K562 (cell line): Measurements from ENCODE around the gene SLC8A1. TPM values are rescaled to one million over a fixed set of nuclear protein-coding genes. Genes with fewer than 3 reads are reported as not detected.

ENCODE experiments used
- ATAC-seq: fragments of 200-7000 bp; cut with Tn5 transposase; 3 replicates; pipeline ENCODE4 v1.9.1; 2020; ENCODE audit warnings: moderate library complexity
- BruUV-seq: library from RNA; stranded (reverse); fragments of 400-500 nt; replicated peaks from 2 replicates; lab custom pipeline; 2021; lab: Mats Ljungman, UMichigan
- CTCF ChIA-PET: fragments of 300-600 bp; formaldehyde crosslinking; extraction: SDS; loops from one replicate; lab custom pipeline; 2021; ENCODE audit warnings: low intra/inter-chr PET ratio; lab: Yijun Ruan, JAX
- POLR2A ChIA-PET: fragments of 300-600, 350-650 bp; sonication (Branson Sonifier 250); formaldehyde crosslinking; extraction: SDS; loops from one replicate; lab custom pipeline; 2021; ENCODE audit warnings: antibody characterized with exemption, inconsistent platforms; lab: Yijun Ruan, JAX
- DNase-seq, 4 experiments: peaks; one replicate each; pipeline versions ENCODE4 v3.0.0 to v3.0.0-alpha.2; 2011 to 2018; ENCODE audit warnings: low spot score in 3 of 4, mixed read lengths in 3 of 4; ENCODE audit errors: extremely low read depth in 1 of 4
- FAIRE-seq: peaks from 2 replicates; lab custom pipeline; 2011; peaks lifted over from hg19 to GRCh38; lab: Jason Lieb, UNC
- H2AFZ ChIP-seq: 2 replicates; pipeline ENCODE4 v1.6.0; 2011; ENCODE audit warnings: low read depth, low read length, control low read depth, inconsistent platforms
- H3K27ac ChIP-seq: fragments of 200-600 bp; 3 replicates; pipeline ENCODE4 v1.8.0; 2011; ENCODE audit warnings: low read depth, mild to moderate bottlenecking, control low read depth, inconsistent platforms, low read length, moderate library complexity, mixed read lengths; ENCODE audit errors: extremely low read depth
- H3K27me3 ChIP-seq, 2 experiments: fragments of 300-600 bp in 1 of 2; 2 replicates in 1 of 2; 3 replicates in 1 of 2; pipeline versions ENCODE4 v1.6.0 to v1.8.0; 2011; ENCODE audit warnings: inconsistent platforms in 2 of 2, low read length in 2 of 2, mild to moderate bottlenecking in 1 of 2, mixed read lengths in 1 of 2, moderate library complexity in 1 of 2; ENCODE audit not compliant: control insufficient read depth in 2 of 2, insufficient read depth in 2 of 2
- H3K36me3 ChIP-seq: fragments of 300-600 bp; 3 replicates; pipeline ENCODE4 v1.8.0; 2011; ENCODE audit warnings: mild to moderate bottlenecking, low read length, inconsistent platforms; ENCODE audit not compliant: control insufficient read depth, insufficient read depth
- H3K4me1 ChIP-seq, 2 experiments: fragments of 200-600 bp in 1 of 2; replicated peaks in 1 of 2; 2 replicates in 1 of 2; 3 replicates in 1 of 2; pipeline versions ENCODE4 v1.5.1 to v1.8.0; 2011; ENCODE audit warnings: inconsistent platforms in 2 of 2, low read length in 2 of 2, mild to moderate bottlenecking in 1 of 2, mixed read lengths in 1 of 2, moderate library complexity in 1 of 2; ENCODE audit not compliant: control insufficient read depth in 2 of 2, insufficient read depth in 2 of 2
- H3K4me2 ChIP-seq: 2 replicates; pipeline ENCODE4 v1.6.1; 2011; ENCODE audit warnings: low read length, control low read depth, inconsistent platforms, mixed read lengths; ENCODE audit not compliant: insufficient read depth
- H3K4me3 ChIP-seq: fragments of 200-600 bp; sonication (generic), shearing (Covaris generic); 2 replicates; pipeline ENCODE4 v1.5.1; 2016; ENCODE audit warnings: control low read depth, inconsistent platforms
- H3K79me2 ChIP-seq: fragments of 200-600 bp; 3 replicates; pipeline ENCODE4 v1.8.0; 2011; ENCODE audit warnings: low read length, inconsistent platforms; ENCODE audit not compliant: control insufficient read depth, insufficient read depth
- H3K9ac ChIP-seq, 2 experiments: 2 replicates each; pipeline versions ENCODE4 v1.6.0 to v1.6.1; 2011; ENCODE audit warnings: low read depth in 2 of 2, low read length in 2 of 2, control low read depth in 1 of 2, inconsistent platforms in 1 of 2, mild to moderate bottlenecking in 1 of 2, mixed read lengths in 1 of 2; ENCODE audit not compliant: insufficient read depth in 1 of 2
- H3K9me1 ChIP-seq: one replicate; pipeline ENCODE4 v1.6.0; 2011; ENCODE audit warnings: inconsistent platforms, mild to moderate bottlenecking, low read length, moderate library complexity; ENCODE audit not compliant: control insufficient read depth, insufficient read depth
- H3K9me3 ChIP-seq: replicated peaks from 2 replicates; pipeline ENCODE4 v1.5.1; 2011; ENCODE audit warnings: low read depth, low read length, inconsistent platforms; ENCODE audit not compliant: control insufficient read depth, insufficient read depth
- H4K20me1 ChIP-seq: replicated peaks from 2 replicates; pipeline ENCODE4 v1.6.1; 2011; ENCODE audit warnings: low read length, inconsistent platforms, mixed read lengths; ENCODE audit not compliant: control insufficient read depth, insufficient read depth
- EZH2 ChIP-seq: IDR thresholded peaks from 2 replicates; pipeline ENCODE4 v1.6.1; 2012; ENCODE audit warnings: low read depth, mild to moderate bottlenecking, inconsistent platforms, low read length, borderline replicate concordance
- NCOA1 ChIP-seq: fragments of 450-650 bp; IDR thresholded peaks from 2 replicates; pipeline ENCODE4 v1.6.1; 2016; ENCODE audit warnings: low read depth
- POLR2AphosphoS2 ChIP-seq: IDR thresholded peaks from 2 replicates; pipeline ENCODE4 v1.6.1; 2012; ENCODE audit warnings: low read length, improper control_type of control experiment
- XRCC3 ChIP-seq: fragments of 450-650 bp; IDR thresholded peaks from 2 replicates; pipeline ENCODE4 v1.6.1; 2017; ENCODE audit warnings: mild to moderate bottlenecking, moderate library complexity
- WGBS: fragments of 100-300 bp; shearing (Covaris generic); methylation state at CpG from one replicate; pipeline ENCODE4 v1.1.6; 2016; ENCODE audit warnings: low coverage, mixed read lengths; ENCODE audit not compliant: insufficient coverage; ENCODE audit errors: missing lambda C conversion rate; 5-methylcytosine and 5-hydroxymethylcytosine counted together
- in situ Hi-C: fragments of 300-500 bp; cut with MboI; formaldehyde crosslinking; loops from 4 replicates; pipeline ENCODE4 v1.15.0; 2018; ENCODE audit warnings: inconsistent platforms, mixed read lengths
- intact Hi-C: fragments of 100-400 bp; cut with micrococcal nuclease; formaldehyde crosslinking; loops from 2 replicates; pipeline ENCODE4 v1.14.2; 2022
- polyA plus RNA-seq, 8 experiments: library from polyadenylated mRNA; depleted of rRNA in 4 of 8; stranded (reverse) in 5 of 8; unstranded in 3 of 8; fragments of >200 nt; fragmentation: Nextera tagmentation in 2 of 8; fragmentation: Illumina TruSeq in 1 of 8; extraction: Ambion mirVana in 2 of 8; extraction: Trizol in 1 of 8; gene quantifications; 2 replicates each; pipeline versions ENCODE4 v1.2.1 to v1.2.3, GENCODE V29; 2011 to 2014; ENCODE audit warnings: inconsistent platforms in 1 of 8, missing spikeins in 1 of 8
- total RNA-seq, 7 experiments: library from RNA; depleted of rRNA in 6 of 7; stranded (reverse); fragments of >200 nt in 6 of 7; fragmentation: Illumina TruSeq in 2 of 7; extraction: Trizol in 2 of 7; gene quantifications; 2 replicates each; pipeline versions ENCODE4 v1.2.1 to v1.2.3, GENCODE V29; 2011 to 2021; ENCODE audit warnings: low replicate concordance in 1 of 7
- TF ChIP-seq, protein P1 (sequence below): sonication (generic); formaldehyde crosslinking; IDR thresholded peaks from 2 replicates; pipeline ENCODE4 v1.8.0; 2022; ENCODE audit warnings: mild to moderate bottlenecking, missing genetic modification reagents
- TF ChIP-seq, protein P2 (sequence below): fragments of 450-650 bp; conservative IDR thresholded peaks from 2 replicates; pipeline ENCODE4 v1.6.1; 2016; ENCODE audit warnings: missing genetic modification characterization, low read depth, mild to moderate bottlenecking, missing compliant biosample characterization, moderate library complexity
- TF ChIP-seq, protein P3 (sequence below): IDR thresholded peaks from 2 replicates; pipeline ENCODE4 v1.6.1; 2012; ENCODE audit warnings: low read depth, low read length, improper control_type of control experiment, borderline replicate concordance
- TF ChIP-seq, protein P4 (sequence below): fragments of 250-450 bp; sonication (Bioruptor Pico); IDR thresholded peaks from 2 replicates; pipeline ENCODE4 v1.5.0; 2021; ENCODE audit warnings: mild to moderate bottlenecking, moderate library complexity
- TF ChIP-seq, protein P5 (sequence below): sonication (generic); formaldehyde crosslinking; IDR thresholded peaks from 2 replicates; pipeline ENCODE4 v1.5.0; 2020; ENCODE audit warnings: missing genetic modification reagents

SLC8A1 gene
- total and polyA plus RNA-seq, 9 of the 15 experiments (the other 6 are each of a cell fraction or from before 2014, with no cell fraction given), result not detected

DNA sequence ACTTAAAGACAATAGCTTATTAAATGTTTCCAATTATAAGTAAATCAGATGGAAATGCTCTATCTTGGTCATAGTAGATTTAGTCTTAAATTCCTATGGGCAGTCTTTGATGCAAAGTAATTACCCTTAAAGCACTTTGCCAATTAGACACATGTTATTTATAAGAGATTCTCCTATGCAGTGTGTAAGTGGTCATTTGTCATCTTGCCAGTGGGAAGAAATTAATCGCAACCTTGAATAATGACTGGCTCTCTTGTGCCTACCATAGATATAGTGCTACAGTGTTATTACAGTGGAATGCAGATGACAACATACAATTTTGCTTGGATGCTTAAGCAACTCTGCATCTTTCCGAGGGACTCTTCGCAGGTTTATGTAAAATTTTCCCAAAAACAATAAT lies 361.8 kb downstream of the SLC8A1 start:
- intact Hi-C loops (no loop called here), in situ Hi-C loops (no loop called here)
- POLR2A ChIA-PET, result no interaction called here
- Histone ChIP-seq H3K4me2 (no peak overlapping the region), H3K79me2 (no peaks in the 10 kb centered on the region), H3K36me3 (no peaks in the 10 kb centered on the region), H4K20me1 (no peaks in the 10 kb centered on the region), H3K27ac (no peak overlapping the region), H3K4me1 (no peaks in the 10 kb centered on the region), H3K9me1 (no peaks in the 10 kb centered on the region), H3K9me3 (no peaks in the 10 kb centered on the region), H2AFZ (no peak overlapping the region), H3K9ac (no peak overlapping the region), H3K27me3 (no peaks in the 10 kb centered on the region), H3K4me3 (no peak overlapping the region)
- ATAC-seq (no peak), FAIRE-seq (no peak), DNase-seq (no peak)
- CTCF ChIA-PET, result no interaction called here
- 0% methylated on average over 3 of the region's 3 CpGs for WGBS
- no TSS peak for BruUV-seq
- TF ChIP-seq NCOA1 (no peak), EZH2 (no peak), POLR2AphosphoS2 (no peak), XRCC3 (no peak)
- TF ChIP-seq, protein P1, sequence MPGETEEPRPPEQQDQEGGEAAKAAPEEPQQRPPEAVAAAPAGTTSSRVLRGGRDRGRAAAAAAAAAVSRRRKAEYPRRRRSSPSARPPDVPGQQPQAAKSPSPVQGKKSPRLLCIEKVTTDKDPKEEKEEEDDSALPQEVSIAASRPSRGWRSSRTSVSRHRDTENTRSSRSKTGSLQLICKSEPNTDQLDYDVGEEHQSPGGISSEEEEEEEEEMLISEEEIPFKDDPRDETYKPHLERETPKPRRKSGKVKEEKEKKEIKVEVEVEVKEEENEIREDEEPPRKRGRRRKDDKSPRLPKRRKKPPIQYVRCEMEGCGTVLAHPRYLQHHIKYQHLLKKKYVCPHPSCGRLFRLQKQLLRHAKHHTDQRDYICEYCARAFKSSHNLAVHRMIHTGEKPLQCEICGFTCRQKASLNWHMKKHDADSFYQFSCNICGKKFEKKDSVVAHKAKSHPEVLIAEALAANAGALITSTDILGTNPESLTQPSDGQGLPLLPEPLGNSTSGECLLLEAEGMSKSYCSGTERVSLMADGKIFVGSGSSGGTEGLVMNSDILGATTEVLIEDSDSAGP, result no peak
- TF ChIP-seq, protein P2, sequence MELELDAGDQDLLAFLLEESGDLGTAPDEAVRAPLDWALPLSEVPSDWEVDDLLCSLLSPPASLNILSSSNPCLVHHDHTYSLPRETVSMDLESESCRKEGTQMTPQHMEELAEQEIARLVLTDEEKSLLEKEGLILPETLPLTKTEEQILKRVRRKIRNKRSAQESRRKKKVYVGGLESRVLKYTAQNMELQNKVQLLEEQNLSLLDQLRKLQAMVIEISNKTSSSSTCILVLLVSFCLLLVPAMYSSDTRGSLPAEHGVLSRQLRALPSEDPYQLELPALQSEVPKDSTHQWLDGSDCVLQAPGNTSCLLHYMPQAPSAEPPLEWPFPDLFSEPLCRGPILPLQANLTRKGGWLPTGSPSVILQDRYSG (tag), result no peak
- TF ChIP-seq, protein P3, sequence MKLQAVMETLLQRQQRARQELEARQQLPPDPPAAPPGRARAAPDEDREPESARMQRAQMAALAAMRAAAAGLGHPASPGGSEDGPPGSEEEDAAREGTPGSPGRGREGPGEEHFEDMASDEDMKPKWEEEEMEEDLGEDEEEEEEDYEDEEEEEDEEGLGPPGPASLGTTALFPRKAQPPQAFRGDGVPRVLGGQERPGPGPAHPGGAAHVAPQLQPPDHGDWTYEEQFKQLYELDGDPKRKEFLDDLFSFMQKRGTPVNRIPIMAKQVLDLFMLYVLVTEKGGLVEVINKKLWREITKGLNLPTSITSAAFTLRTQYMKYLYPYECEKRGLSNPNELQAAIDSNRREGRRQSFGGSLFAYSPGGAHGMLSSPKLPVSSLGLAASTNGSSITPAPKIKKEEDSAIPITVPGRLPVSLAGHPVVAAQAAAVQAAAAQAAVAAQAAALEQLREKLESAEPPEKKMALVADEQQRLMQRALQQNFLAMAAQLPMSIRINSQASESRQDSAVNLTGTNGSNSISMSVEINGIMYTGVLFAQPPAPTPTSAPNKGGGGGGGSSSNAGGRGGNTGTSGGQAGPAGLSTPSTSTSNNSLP, result no peak
- TF ChIP-seq, protein P4, sequence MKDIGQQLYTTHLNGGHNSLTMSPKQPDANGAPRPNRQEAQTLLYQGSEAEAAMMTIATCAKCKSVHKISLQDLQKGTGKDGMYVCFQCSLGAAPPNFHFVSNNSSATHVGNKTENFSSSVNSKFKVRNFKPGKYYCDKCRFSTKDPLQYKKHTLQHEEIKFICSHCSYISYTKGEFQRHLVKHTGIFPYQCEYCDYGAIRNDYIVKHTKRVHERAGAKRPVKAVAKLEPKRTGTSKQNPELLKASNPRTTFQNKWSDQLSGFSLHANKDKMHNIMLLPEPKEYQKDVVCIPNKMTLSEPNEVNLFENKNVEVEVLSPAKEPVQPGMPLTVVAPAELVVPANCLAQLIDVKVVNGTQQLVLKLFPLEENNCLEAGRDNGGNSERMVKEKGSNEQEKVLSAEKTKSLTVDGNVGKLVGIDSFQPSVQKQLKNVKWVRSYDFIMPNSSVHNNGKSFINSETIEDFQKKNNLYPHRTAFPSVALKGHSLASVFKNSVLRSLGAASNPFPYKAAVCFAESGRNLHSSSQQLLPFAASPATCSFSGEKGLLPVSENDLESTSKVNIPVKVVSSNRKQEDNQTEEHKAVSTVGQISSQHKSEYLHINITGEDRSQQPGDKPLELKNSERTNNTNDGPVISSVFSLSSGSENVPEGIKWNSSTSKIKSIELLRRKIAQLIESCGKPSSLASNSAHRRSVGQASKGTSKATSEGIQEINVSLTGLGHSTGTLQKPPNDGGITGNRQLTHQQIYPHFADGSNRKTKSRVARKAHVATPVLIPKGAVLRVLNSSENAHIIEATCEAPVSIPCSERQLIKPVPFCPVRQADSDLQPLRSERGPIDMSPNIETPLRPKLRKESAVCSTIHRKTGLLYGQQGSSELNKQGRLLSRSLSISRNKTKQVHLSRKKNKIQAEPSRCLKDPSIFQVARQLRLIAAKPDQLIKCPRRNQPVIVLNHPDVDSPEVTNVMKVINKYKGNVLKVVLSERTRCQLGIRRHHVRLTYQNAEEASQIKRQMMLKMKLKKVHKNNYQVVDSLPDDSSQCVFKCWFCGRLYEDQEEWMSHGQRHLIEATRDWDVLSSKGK (CRISPR knock-in tag), result no peak
- TF ChIP-seq, protein P5, sequence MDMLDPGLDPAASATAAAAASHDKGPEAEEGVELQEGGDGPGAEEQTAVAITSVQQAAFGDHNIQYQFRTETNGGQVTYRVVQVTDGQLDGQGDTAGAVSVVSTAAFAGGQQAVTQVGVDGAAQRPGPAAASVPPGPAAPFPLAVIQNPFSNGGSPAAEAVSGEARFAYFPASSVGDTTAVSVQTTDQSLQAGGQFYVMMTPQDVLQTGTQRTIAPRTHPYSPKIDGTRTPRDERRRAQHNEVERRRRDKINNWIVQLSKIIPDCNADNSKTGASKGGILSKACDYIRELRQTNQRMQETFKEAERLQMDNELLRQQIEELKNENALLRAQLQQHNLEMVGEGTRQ (CRISPR knock-in tag), result no peak
